ENCODE results near the gene TSC22D4. TPM values are rescaled to one million over a fixed set of nuclear protein-coding genes. Genes with fewer than 3 reads are reported as not detected.
A peak's percentile ranks its signal among the peaks of the same experiment; 100 is the strongest.

Gene TSC22D4
- total RNA-seq, 2 experiments from 2014 or later = 92.6 to 94.2 TPM

GRCh38 chr7:100472854-100473499, 6.0 kb downstream of the TSC22D4 start:
- Mint-ChIP-seq H3K4me3 (no peak overlapping the region), H3K4me1 (ENCODE audit: low read depth) (peaks cover 58% of the 10 kb centered on the region), H3K27ac (peak overlapping the region; percentile 80), H3K9me3 (no peaks in the 10 kb centered on the region), H3K27me3 (no peaks in the 10 kb centered on the region), H3K36me3 (ENCODE audit: low read depth) (peaks cover 55% of the 10 kb centered on the region)
- ATAC-seq (no peak), DNase-seq (no peak)
- no peak for TF ChIP-seq CTCF (IDR thresholded peaks at IDR 0.05)
- ChIA-PET CTCF (interaction anchor here (1.1 to 6.0 kb wide), 3 partner anchors 10 to 91 kb away, joined by 5 to 36 read pairs (median 14); no protein-coding TSS in a partner anchor), POLR2A (interaction anchor here (1.0 kb wide), 1 partner anchor 44 kb away, joined by 3 read pairs; the partner anchor contains the start of gene MEPCE)
- intact Hi-C loops (cut with micrococcal nuclease) = loop anchor here (2.0 to 10.0 kb wide), 2 partner anchors 14 to 222 kb away; partner anchors contain the start of gene GIGYF1

GRCh38 chr7:100472121-100472851, 6.7 kb downstream of the TSC22D4 start:
- H3K27ac Mint-ChIP-seq = peak overlapping the region; percentile 80
- TF ChIP-seq CTCF (IDR thresholded peaks at IDR 0.05) = no peak
- peaks cover 52% of the 10 kb centered on the region for H3K36me3 Mint-ChIP-seq (ENCODE audit: low read depth)
- intact Hi-C loops (cut with micrococcal nuclease) = loop anchor here (2.0 to 10.0 kb wide), 2 partner anchors 13 to 223 kb away; partner anchors contain the start of gene GIGYF1
- DNase-seq (no peak), ATAC-seq (no peak)
- CTCF ChIA-PET = interaction anchor here (1.1 to 4.5 kb wide), 3 partner anchors 10 to 92 kb away, joined by 5 to 41 read pairs (median 14); no protein-coding TSS in a partner anchor
- no peak overlapping the region for H3K4me3 Mint-ChIP-seq
- H3K4me1 Mint-ChIP-seq (ENCODE audit: low read depth) = peaks cover 58% of the 10 kb centered on the region
- POLR2A ChIA-PET = no interaction called here
- no peaks in the 10 kb centered on the region for H3K27me3 Mint-ChIP-seq
- H3K9me3 Mint-ChIP-seq = no peaks in the 10 kb centered on the region

- intact Hi-C loops (cut with micrococcal nuclease) = loop anchor here (10.0 kb wide), 1 partner anchor 224 kb away; the partner anchor contains the start of gene GIGYF1
- no peak overlapping the region for H3K4me3 Mint-ChIP-seq
- ChIA-PET POLR2A (interaction anchor here (0.8 kb wide), 1 partner anchor 87 kb away, joined by 3 read pairs; no protein-coding TSS in a partner anchor), CTCF (interaction anchor here (0.7 to 4.5 kb wide), 6 partner anchors 12 to 162 kb away, joined by 3 to 41 read pairs (median 20); partner anchors contain the start of gene NYAP1)
- no peaks in the 10 kb centered on the region for H3K9me3 Mint-ChIP-seq
- TF ChIP-seq CTCF (IDR thresholded peaks at IDR 0.05) = no peak
- H3K27me3 Mint-ChIP-seq = no peaks in the 10 kb centered on the region
- DNase-seq = no peak
- peaks cover 46% of the 10 kb centered on the region for H3K36me3 Mint-ChIP-seq (ENCODE audit: low read depth)
- peaks cover 49% of the 10 kb centered on the region for H3K4me1 Mint-ChIP-seq (ENCODE audit: low read depth)
- peak overlapping the region; percentile 52 for H3K27ac Mint-ChIP-seq
- no peak for ATAC-seq
These were observed 8.0 kb downstream of the TSC22D4 start for GRCh38 chr7:100471021-100471420.

GRCh38 chr7:100469227-100470044, 9.6 kb downstream of the TSC22D4 start:
- H3K27ac Mint-ChIP-seq = peak overlapping the region; percentile 57
- peak; percentile 82 for TF ChIP-seq CTCF (IDR thresholded peaks at IDR 0.05)
- DNase-seq = peak; percentile 87
- ChIA-PET CTCF (interaction anchor here (0.6 to 4.5 kb wide), 37 partner anchors 8 to 243 kb away, joined by 3 to 41 read pairs (median 3); partner anchors contain the start of genes AGFG2, FBXO24, LRCH4 and MOSPD3), POLR2A (interaction anchor here (0.5 to 1.6 kb wide), 5 partner anchors 9 to 220 kb away, joined by 3 to 5 read pairs (median 3); partner anchors contain the start of gene NYAP1)
- peaks cover 34% of the 10 kb centered on the region for H3K36me3 Mint-ChIP-seq (ENCODE audit: low read depth)
- H3K4me1 Mint-ChIP-seq (ENCODE audit: low read depth) = peaks cover 33% of the 10 kb centered on the region
- ATAC-seq = peak; percentile 89
- no peaks in the 10 kb centered on the region for H3K27me3 Mint-ChIP-seq
- intact Hi-C loops (cut with micrococcal nuclease) = loop anchor here (10.0 kb wide), 1 partner anchor 225 kb away; the partner anchor contains the start of gene GIGYF1
- H3K4me3 Mint-ChIP-seq = no peak overlapping the region
- H3K9me3 Mint-ChIP-seq = no peaks in the 10 kb centered on the region

All from activated CD8-positive, alpha-beta T cell treated with anti-CD3 and anti-CD28 coated beads for 36 hours (primary cell).